GM19351 (cell line): Measurements from ENCODE around the gene FRMD8.

ENCODE experiments used
- ATAC-seq: cut with Tn5 transposase; IDR thresholded peaks from one replicate; pipeline ENCODE4 v1.9.1; 2021; ENCODE audit warnings: mild to moderate bottlenecking, moderate library complexity; ENCODE audit not compliant: unreplicated experiment

Gene FRMD8

GRCh38 chr11:65373839-65374580 is 12.4 kb upstream of the FRMD8 start:
- no peak for ATAC-seq

GRCh38 chr11:65375012-65375411 is 11.4 kb upstream of the FRMD8 start:
- no peak for ATAC-seq

DNA sequence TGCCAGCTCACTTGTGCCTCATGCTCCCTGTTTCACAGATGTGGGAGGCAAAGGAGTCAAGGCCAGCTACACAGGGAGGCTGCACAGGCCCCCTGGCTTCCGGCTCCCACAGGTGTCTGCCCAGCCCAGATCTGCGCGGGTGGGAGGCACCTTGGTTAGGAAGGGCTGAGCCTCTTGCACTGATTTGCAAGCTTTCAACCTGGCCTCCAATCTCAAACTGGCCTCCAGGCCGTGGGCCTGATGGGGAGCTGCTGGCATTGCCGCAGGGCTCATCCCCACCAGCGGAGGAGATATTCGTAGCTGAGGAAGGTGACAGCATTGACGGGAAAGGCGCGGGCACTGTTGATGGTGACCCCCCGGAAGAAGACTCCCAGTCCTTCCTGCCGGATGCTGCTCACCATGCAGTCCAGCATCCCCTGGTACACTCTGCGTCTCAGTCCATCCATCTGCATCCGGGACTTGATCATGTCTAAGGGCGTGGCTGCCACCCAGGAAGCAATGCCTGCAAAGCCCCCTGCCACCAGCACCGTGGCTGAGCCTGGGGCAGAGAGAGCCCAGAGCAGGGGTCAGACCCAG is 10.2 kb upstream of the FRMD8 start:
- ATAC-seq, result no peak

- no peak for ATAC-seq
These were observed 9.4 kb upstream of the FRMD8 start for GRCh38 chr11:65377036-65377435.

DNA sequence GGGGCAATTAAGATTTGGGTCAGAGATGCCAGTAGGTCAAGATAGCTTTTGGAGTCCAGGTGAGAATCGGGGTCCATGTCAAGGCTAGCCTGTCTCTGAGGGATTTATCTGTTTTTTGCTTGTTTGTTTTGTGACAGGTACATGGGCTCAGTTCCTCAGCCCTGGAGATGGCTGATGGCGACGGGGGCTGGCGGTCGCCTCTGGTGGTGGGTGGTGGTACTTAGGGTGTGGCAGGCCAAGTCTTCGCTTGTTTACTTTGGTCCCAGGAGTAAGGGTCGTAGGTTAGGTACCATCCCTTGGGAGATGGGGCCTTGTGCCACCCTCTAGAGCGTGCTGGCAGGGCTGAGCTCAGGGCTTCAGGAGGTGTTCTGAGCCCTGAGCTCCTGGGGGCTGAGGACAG is 8.7 kb upstream of the FRMD8 start:
- ATAC-seq, result no peak

DNA sequence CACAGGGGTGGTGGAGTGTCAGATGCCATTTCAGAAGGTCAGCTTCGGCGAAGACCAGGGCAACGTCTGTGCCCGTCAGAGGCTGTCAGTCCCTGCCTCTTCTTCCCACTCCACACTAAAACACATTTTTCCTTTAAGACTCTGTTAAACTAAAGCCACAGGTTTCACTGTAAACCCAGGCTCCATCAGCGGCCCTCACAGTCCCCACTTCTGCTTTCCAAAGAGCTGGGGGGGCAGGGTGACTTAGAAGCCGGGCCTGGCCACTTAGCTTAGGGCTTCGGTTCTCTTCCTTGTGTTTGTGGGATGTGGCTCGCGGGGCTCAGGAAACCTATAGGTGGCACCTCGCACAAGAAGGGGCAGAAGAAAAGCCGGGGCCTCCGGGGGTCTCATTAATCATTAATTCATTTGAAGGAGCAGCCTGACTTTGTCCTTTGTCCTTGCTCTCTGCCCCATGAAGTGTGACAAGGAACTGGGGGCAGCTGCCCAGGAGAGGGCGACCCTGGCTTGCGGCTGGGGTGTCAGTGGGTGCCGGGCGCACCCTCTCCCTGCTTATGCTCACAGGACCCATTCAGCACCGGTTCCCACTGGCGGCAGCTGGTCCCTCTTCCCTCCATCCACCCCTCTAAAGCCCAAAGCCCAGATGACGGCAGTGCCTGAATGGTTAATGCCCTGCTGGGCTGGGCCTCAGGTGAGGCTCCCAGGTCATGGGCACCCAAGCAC is 8.1 kb upstream of the FRMD8 start:
- ATAC-seq, result no peak

GRCh38 chr11:65378928-65379638 is 7.4 kb upstream of the FRMD8 start:
- ATAC-seq, result no peak

DNA sequence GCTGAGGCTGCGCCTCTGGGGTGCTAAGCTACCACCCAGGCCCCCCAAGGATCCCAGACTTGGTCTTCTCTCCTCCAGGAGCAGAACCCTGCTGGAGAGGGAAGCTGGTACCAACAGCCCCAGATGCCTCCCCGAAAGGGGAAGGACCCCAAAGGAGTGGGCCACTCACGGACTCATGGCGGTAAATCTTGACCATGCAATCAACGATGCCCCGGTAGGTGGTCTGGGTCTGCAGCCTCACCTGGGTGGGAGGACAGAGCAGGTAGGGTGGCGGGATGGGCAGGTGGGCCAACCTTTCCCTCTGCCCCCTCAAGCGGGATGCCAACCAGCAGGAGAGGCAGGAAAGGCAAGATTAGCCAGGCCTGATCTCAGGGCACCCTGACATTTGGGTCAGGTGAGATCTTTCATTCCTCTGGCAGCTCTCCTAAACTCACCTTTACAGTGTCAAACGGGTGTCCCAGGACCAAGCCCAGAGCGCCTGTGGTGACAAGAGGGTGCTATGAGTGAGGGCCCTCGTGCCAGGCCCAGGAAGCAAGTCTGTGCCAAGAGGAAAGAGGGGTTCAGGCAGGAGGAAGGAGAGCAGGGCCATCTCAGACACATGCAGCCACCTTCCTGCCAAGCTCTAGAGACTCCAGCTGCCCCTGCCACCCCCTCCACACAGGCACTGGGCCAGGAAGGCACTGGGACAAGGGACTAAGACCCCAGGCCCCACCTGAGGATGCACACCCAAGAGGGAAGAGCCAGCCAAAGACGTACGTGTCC is 6.6 kb upstream of the FRMD8 start:
- no peak for ATAC-seq

- ATAC-seq, result no peak
These were observed 5.8 kb upstream of the FRMD8 start for GRCh38 chr11:65380460-65381119.

DNA sequence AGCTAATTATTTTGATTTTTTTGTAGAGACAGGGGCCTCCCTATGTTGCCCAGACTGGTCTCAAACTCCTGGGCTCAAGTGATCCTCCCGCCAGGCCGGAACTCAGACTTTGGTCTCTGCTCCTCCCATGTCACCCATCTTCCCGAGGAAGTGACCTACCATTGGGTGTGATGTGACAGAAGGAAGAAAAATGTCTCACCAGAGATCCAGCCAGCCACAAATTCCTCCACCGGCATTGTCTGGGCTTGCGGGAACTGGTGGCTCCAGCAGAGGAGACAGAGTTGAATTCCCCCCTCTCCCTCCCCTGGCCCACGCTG is 4.8 kb upstream of the FRMD8 start:
- peak; percentile 16 for ATAC-seq

DNA sequence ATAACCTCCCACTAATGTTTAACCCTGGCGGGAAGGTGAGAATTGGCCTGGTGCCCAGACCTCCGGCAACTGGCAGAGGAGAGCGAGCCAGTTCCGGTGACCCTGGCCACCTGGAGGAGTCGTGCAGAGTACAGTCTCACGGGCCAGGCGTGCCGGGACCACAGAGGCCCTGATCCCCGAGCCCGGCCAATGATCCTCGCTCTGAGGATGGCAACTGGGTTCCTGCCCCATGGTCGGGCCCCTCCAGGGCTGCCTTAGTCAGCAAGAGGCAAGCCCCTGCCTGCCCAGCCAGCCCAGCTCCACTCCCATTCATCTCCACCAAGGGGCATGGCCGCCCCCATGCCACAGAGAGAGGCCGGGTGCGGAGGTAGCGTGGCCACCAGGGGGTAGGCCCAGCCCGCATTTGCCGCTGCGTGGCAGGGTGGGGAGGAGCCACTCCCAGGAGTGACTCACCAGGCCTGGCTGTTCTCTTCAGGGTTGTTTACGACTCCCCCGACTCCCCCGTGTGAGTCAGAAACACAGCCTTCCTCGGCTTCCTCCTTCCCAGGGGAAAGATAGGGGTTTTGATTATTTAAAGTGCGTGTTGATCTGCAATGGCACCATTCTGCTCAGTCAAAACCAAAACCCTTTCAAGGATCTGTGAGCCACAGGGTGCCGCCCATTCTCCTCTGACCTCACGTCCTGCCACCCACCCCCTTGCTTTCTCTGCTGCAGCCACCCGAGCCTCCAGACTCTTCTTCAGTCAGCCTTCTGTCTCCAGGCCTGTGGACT is 4.2 kb upstream of the FRMD8 start, which contains the start of gene SLC25A45:
Gene SLC25A45, minus strand, starts transcription at position 614 of the 771 bp plus-strand sequence. CDS start 695 bp downstream, outside the sequence.
- peak; percentile 61 for ATAC-seq

DNA sequence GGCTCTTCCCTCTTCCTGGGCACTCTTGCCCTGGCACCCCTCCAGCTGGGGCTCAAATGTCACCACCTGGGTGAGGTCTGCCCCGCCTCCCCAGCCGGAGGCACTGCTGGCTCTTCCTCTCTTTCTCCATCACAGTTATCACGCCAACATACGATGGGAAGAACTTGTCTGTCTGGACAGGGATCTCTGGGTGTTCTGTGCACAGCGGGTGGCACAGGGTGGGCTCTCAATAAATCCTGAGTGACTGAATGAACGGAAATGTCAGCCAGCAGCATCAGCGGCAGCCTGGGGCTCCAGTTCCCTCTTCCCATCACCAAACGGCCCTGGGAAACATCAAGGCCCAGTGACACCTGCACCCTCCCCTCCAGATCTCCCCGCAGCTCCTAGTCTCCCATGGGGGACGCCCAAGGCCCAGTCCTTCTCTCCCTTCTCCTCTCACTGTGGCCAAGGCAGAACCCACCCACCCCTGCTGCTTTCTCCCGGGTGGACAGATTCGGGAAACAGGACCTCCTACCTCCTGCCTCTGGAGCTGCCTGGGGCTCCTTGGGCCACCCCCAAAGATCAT is 3.6 kb upstream of the FRMD8 start:
- no peak for ATAC-seq

DNA sequence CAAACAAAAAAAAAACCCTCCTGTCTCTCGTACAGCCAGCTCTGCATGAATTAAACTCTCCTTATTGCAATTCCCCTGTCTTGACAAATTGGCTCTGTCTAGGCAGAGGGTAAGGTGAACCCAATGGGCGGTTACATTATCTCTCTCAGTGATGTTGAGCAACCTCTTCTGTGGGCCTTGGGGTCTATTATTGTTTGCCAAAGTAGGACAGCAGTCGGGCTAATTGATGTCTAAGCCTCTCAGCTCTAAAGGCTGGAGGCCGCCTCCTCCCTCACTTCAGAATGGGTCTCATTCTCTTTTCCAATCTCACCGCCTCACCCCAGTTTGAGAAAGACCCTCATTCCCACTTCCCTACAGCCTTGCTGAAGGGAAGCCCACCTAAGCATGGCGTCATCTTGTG is 2.7 kb upstream of the FRMD8 start:
- ATAC-seq, result no peak

GRCh38 chr11:65384301-65384889 is 2.0 kb upstream of the FRMD8 start:
- ATAC-seq, result no peak

- no peak for ATAC-seq
These were observed 2.3 kb downstream of the FRMD8 start for GRCh38 chr11:65388731-65389130.

GRCh38 chr11:65389294-65389980 is 3.0 kb downstream of the FRMD8 start:
- ATAC-seq, result no peak

DNA sequence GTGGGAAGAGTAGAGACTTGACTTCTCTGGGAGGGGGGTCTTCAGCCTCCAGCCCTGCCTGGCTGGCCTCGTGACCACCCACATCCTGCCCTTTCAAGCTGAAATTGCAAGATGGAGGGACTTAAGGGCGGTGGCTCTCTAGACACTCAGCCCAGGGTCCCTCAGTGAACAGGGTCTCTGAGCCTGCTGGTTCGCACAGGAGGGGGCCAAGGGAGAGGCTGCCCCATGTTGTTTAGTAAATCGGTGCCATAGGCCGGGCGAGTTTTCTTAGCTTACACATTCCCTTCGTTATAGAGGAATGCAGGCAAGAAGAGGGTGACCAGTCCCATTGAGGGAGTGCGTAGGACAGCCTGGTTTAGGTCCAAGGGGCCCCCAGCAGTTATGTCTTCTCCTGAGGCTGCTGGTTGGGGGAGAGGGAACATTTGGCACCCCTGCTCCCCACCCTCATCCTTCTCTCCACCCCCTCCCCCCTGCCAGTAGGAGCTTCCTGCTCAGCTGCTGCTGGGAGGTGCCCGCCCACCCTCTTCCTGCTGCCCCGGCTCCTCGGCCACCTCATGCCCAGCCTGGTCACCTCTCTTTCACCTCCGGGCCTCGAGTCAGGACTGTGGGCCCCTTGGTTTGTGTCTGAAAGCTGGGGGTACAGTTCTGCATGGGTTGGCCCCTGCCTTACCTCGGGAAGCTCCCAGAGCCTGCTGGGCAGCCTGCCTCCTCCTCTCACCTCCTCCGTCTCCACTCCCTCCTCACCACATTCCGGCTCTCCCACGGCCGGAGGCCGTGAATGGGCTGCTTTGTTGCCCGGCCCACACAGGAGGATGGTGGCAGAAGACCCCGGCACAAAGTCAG is 3.9 kb downstream of the FRMD8 start:
- ATAC-seq, result no peak
